CD4-positive, alpha-beta T cell (primary cell): ENCODE data around the gene USH1G. TPM values are rescaled to one million over a fixed set of nuclear protein-coding genes. Genes with fewer than 3 reads are reported as not detected.

Source experiments
- ATAC-seq: fragments of 200-7000 bp; cut with Tn5 transposase; one replicate; pipeline ENCODE4 v1.10.0; 2022; ENCODE audit warnings: mild to moderate bottlenecking; ENCODE audit not compliant: poor library complexity
- CTCF ChIA-PET: fragments of 350-600 bp; sonication (Branson Sonifier 250); formaldehyde crosslinking; loops from one replicate; lab custom pipeline; 2021; ENCODE audit warnings: antibody characterized with exemption, inconsistent platforms; lab: Charles Lee
- POLR2A ChIA-PET: fragments of 350-600 bp; sonication (Branson Sonifier 250); formaldehyde crosslinking; loops from one replicate; lab custom pipeline; 2021; ENCODE audit warnings: antibody characterized with exemption, inconsistent platforms; lab: Charles Lee
- DNase-seq, 14 experiments: peaks; one replicate each; pipeline ENCODE4 v3.0.0-alpha.2; 2013 to 2020; ENCODE audit warnings: mixed read lengths in 2 of 14
- H3K27ac ChIP-seq, 2 donors: one replicate each; pipeline versions ENCODE4 v1.5.1 to v1.7.0; 2013; ENCODE audit warnings: low read length in 2 of 2, low read depth in 1 of 2, mild to moderate bottlenecking in 1 of 2
- H3K27me3 ChIP-seq, 2 experiments: 1 replicate in 1 of 2; 2 replicates in 1 of 2; pipeline versions ENCODE4 v1.6.1 to v1.7.0; 2013; ENCODE audit warnings: low read length in 2 of 2, control low read depth in 1 of 2, mild to moderate bottlenecking in 1 of 2, moderate library complexity in 1 of 2; ENCODE audit not compliant: insufficient read depth in 2 of 2, control insufficient read depth in 1 of 2
- H3K36me3 ChIP-seq: one replicate; pipeline ENCODE4 v1.6.1; 2013; ENCODE audit warnings: low read length, control low read depth; ENCODE audit not compliant: insufficient read depth
- H3K4me1 ChIP-seq: one replicate; pipeline ENCODE4 v1.6.1; 2013; ENCODE audit warnings: low read length, control low read depth; ENCODE audit not compliant: insufficient read depth
- H3K4me3 ChIP-seq: one replicate; pipeline ENCODE4 v1.5.1; 2013; ENCODE audit warnings: mild to moderate bottlenecking, low read length, moderate library complexity
- H3K9me3 ChIP-seq, 2 experiments: 1 replicate in 1 of 2; 2 replicates in 1 of 2; pipeline versions ENCODE4 v1.6.1 to v1.7.0; 2013; ENCODE audit warnings: low read length in 2 of 2, mild to moderate bottlenecking in 2 of 2, control low read depth in 1 of 2, moderate library complexity in 1 of 2; ENCODE audit not compliant: control insufficient read depth in 1 of 2, insufficient read depth in 1 of 2
- H3K27ac Mint-ChIP-seq: one replicate; pipeline ENCODE4 v1.8.0; 2020; ENCODE audit warnings: mixed read lengths
- H3K27me3 Mint-ChIP-seq: one replicate; pipeline ENCODE4 v1.8.0; 2021; ENCODE audit warnings: mixed read lengths
- H3K36me3 Mint-ChIP-seq: one replicate; pipeline ENCODE4 v1.8.0; 2021; ENCODE audit warnings: low read depth, mixed read lengths
- H3K4me1 Mint-ChIP-seq: one replicate; pipeline ENCODE4 v1.8.0; 2021; ENCODE audit warnings: low read depth, mixed read lengths
- H3K4me3 Mint-ChIP-seq: one replicate; pipeline ENCODE4 v1.8.0; 2020; ENCODE audit warnings: mild to moderate bottlenecking, mixed read lengths
- H3K9me3 Mint-ChIP-seq: one replicate; pipeline ENCODE4 v1.8.0; 2020; ENCODE audit warnings: mixed read lengths
- CTCF ChIP-seq: fragments of 200-600 bp; IDR thresholded peaks from one replicate; pipeline ENCODE4 v1.8.0; 2022; ENCODE audit warnings: antibody characterized with exemption, mild to moderate bottlenecking
- intact Hi-C, 2 experiments: fragments of 100-400 bp; cut with DNase I in 1 of 2; cut with micrococcal nuclease in 1 of 2; formaldehyde crosslinking; loops; one replicate each; pipeline versions ENCODE4 v1.15.1 to v1.9.0; 2023 to 2025; cut with DNase I, micrococcal nuclease
- total RNA-seq, 174 experiments: library from RNA in 2 of 174; stranded (reverse) in 2 of 174; gene quantifications; one replicate each; pipeline ENCODE4 v1.2.3 and lab custom pipeline; 2021 to 2026

Gene USH1G
- total RNA-seq, 2 experiments from 2014 or later = not detected

- Mint-ChIP-seq H3K36me3 (no peaks in the 10 kb centered on the region), H3K27ac (no peak overlapping the region), H3K27me3 (peaks cover 30% of the 10 kb centered on the region), H3K9me3 (no peaks in the 10 kb centered on the region), H3K4me3 (no peak overlapping the region), H3K4me1 (no peaks in the 10 kb centered on the region)
- H3K27me3 ChIP-seq = peaks cover 0 to 2% of the 10 kb centered on the region in 2 experiments
- DNase-seq (no peak), ATAC-seq (no peak)
- CTCF ChIA-PET = no interaction called here
- no peak overlapping the region for H3K4me3 ChIP-seq
- POLR2A ChIA-PET = no interaction called here
- no peaks in the 10 kb centered on the region for H3K4me1 ChIP-seq
- H3K9me3 ChIP-seq = no peaks in the 10 kb centered on the region
- no peak for TF ChIP-seq CTCF
- intact Hi-C loops = no loop called here
- H3K36me3 ChIP-seq = no peaks in the 10 kb centered on the region
- H3K27ac ChIP-seq = no peak overlapping the region
Observed at GRCh38 chr17:74945543-74945942, 22.5 kb upstream of the USH1G start.

GRCh38 chr17:74943808-74944522 is 20.9 kb upstream of the USH1G start:
- Histone ChIP-seq H3K27me3 (peaks cover 0 to 2% of the 10 kb centered on the region in 2 experiments), H3K4me1 (no peaks in the 10 kb centered on the region), H3K27ac (no peak overlapping the region), H3K9me3 (no peaks in the 10 kb centered on the region), H3K36me3 (no peaks in the 10 kb centered on the region), H3K4me3 (no peak overlapping the region)
- Mint-ChIP-seq H3K36me3 (no peaks in the 10 kb centered on the region), H3K27ac (no peak overlapping the region), H3K4me3 (no peak overlapping the region), H3K27me3 (peaks cover 41% of the 10 kb centered on the region), H3K4me1 (no peaks in the 10 kb centered on the region), H3K9me3 (no peaks in the 10 kb centered on the region)
- no peak for TF ChIP-seq CTCF
- ChIA-PET POLR2A (no interaction called here), CTCF (interaction anchor here (1.3 kb wide), 1 partner anchor 12 kb away, joined by 4 read pairs; no protein-coding TSS in a partner anchor)
- no peak for ATAC-seq
- no peak for DNase-seq
- intact Hi-C loops = no loop called here

GRCh38 chr17:74941128-74941725 is 18.2 kb upstream of the USH1G start:
- H3K4me3 ChIP-seq = no peak overlapping the region
- ATAC-seq (no peak), DNase-seq (no peak)
- intact Hi-C loops = no loop called here
- TF ChIP-seq CTCF = no peak
- H3K9me3 ChIP-seq = peaks cover 0 to 4% of the 10 kb centered on the region in 2 experiments
- H3K36me3 ChIP-seq = no peaks in the 10 kb centered on the region
- peaks cover under 1% of the 10 kb centered on the region for H3K4me1 ChIP-seq
- ChIA-PET CTCF (no interaction called here), POLR2A (no interaction called here)
- H3K36me3 Mint-ChIP-seq = no peaks in the 10 kb centered on the region
- H3K27me3 Mint-ChIP-seq = peaks cover 60% of the 10 kb centered on the region
- H3K27me3 ChIP-seq = peaks cover 23 to 24% of the 10 kb centered on the region in 2 experiments
- H3K4me1 Mint-ChIP-seq = no peaks in the 10 kb centered on the region
- no peaks in the 10 kb centered on the region for H3K9me3 Mint-ChIP-seq
- no peak overlapping the region for H3K4me3 Mint-ChIP-seq
- H3K27ac Mint-ChIP-seq = no peak overlapping the region
- H3K27ac ChIP-seq = no peak overlapping the region
